GM21447 (cell line): ENCODE results near the gene UHRF2.
"Not testable (repeated sequence)": the region's sequence is repeated elsewhere in the genome, so short reads cannot be mapped to it uniquely, and the experiment has no call there.

Source experiments
- ATAC-seq: cut with Tn5 transposase; IDR thresholded peaks from one replicate; pipeline ENCODE4 v1.9.1; 2021; ENCODE audit not compliant: unreplicated experiment

Gene UHRF2

DNA sequence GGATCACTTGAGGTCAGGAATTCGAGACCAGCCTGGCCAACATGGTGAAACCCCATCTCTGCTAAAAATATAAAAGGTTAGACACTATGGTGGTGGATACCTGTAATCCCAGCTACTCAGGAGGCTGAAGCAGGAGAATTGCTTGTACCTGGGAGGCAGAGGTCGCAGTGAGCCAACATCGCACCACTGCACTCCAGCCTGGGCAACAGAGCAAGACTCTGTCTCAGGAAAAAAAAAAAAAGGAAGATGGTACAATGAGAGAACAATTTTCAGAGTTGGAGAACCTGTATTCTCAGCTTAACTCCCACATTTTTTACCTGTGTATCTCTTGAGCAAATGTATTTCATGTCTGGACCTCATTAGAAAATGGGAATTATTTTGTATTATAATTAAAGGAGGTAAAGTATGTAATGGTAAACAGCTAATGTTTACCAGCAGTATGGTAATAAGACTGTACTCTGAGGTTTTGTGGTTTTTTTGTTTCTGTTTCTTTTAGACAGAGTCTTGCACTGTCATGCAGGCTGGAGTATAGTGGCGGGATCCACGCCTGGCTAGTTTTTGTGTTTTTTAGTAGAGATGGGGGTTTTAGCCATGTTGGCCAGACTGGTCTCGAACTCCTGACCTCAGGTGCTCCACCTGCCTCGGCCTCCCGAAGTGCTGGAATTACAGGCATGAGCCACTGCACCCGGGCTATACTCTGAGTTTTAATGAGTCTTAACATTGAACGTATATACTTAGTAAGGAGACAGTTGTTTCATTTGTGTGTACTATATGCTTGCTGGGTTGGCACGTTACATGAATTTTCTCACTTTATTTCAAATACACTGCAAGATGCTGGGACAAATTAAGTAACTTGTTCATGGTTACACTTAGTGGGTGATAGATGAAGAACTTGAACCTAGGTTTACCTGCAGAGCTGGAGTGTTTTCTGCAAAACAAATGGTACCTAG is 16.2 kb downstream of the UHRF2 start:
- ATAC-seq = peak; percentile 97

DNA sequence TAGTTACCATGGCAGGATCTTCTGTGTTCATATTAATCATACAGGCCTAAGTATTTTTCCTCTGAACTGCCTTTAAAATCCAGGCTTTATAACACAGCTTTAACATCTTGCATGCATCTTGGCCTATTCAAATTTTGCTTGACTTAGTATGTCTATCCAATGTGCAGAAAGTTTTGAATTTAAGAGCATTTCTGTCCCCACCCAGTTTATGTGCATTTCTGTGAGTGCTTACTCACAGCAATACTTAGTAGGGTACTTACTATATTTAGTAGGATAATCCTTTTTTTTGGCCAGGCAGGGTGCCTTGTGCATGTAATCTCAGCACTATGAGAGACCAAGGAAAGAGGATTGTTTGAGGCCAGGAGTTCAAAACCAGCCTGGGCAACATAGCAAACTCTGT is 18.0 kb downstream of the UHRF2 start:
- no peak for ATAC-seq

DNA sequence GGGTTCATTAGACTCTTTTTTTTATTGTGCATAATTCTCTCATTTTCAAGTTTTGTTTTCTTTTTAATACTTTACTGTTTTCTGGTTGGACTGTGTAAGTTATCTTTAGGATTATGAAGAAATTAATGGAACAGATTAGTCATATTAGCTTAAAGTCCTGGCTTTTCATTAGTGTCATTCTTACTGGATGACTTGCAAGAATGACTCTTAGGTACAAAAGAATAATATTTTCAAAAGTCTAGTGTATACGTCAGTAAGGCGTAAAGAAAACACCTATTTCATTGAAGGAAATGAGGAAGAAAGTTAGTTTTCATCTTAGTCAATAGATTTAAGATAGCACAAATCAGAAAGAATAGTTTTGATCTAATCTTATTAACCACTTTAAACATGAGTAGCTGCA is 20.4 kb downstream of the UHRF2 start:
- no peak for ATAC-seq

DNA sequence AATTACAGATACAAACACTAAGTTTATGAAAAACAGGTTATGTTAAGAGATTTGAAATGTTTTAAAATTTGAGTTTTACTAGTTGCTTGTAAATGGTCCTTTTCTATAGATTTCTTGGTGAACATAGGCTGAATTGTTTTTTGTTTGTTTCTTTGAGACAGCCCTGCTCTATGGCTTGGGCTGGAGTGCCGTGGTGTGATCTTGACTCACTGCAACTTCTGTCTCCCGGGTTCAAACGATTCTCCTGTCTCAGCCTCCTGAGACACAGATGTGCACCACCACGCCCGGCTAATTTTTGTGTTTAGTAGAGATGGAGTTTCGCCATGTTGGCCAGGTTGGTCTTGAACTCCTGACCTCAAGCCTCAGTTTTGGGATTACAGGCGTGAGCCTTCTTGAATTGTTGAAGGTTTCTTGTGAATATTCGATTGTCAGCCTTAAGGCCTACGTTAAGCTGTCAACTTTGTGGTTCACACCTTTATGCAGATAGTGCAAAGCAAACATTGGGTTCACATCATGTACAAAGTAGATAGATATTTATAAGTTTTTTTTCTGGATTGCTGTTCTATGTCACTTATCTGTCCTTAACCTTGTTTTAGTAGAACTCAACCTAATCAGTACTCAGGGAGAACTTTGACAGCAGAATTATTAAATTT is 26.2 kb downstream of the UHRF2 start:
- no peak for ATAC-seq

DNA sequence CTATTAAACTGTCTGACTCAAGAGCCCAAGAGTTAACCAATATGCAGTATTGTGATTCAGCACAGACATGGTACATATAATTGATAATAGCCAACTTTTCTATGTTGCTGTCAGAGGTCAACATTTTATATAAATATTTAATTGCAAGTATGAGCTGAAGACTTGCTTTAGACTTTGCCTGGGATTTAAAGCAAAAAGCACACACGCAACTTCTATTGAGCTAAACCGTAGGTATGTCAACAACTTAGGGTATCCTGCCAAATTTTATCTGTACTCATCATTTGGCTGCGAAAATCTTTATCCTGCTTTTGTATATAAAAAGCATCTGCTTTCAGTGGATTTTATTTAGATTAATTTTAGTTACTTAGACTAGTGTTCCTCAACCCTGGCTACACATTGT is 27.4 kb downstream of the UHRF2 start:
- no peak for ATAC-seq

DNA sequence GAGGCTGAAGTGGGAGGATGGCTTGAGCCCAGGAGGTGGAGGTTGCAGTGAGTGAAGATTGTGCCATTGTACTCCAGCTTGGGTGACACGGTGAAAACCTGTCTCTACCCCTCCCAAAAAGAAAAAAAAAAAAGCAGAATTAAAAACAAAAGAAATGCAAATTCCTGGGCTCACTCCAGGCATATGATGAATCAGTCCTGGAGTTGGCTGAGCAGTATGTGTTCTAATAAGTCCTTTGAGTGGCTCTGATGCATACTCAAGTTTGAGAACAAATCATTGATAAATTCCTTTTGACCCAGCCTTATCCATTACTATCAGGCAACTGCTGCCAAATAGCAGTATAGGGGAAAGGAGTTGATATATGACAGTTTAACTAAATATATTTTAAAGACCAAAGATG is 28.3 kb downstream of the UHRF2 start:
- ATAC-seq = no peak

DNA sequence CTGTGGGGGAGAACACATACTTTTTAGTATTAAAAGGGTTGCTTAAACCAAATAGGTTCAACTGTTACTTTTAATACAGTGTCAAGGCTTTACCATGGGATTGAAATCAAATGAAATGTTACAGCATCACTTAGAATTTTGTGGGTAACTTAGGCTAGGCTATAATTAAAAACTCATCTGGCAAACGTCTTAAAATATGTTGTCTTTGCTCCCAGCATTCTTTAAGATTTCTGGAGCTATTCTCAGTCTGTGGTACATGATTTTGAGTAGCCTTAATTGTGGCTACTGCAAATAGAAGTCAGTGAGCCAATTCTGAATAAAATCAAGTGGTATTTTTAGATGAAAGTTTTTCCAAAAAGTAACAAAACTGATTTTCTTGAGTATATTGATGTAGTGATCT is 30.7 kb downstream of the UHRF2 start:
- ATAC-seq = no peak

DNA sequence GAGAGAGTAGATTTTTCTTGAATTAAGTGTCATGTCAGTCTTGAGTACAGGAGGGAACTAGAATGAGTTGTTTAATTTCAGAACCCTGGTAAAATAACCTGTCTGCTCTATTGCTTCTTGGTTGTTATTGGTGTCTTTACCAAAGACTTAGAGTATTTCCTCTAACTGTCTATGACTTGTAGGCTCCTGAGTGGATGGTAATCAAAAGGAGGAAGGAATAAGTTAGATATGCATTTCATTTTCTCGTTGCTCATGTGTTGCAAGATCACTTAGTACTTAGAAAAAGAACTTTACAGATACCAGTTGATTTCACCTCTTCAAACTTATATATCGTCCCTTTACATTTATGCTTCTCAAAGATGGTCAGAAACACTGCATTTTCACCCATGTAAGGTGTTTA is 31.1 kb downstream of the UHRF2 start:
- no peak for ATAC-seq

DNA sequence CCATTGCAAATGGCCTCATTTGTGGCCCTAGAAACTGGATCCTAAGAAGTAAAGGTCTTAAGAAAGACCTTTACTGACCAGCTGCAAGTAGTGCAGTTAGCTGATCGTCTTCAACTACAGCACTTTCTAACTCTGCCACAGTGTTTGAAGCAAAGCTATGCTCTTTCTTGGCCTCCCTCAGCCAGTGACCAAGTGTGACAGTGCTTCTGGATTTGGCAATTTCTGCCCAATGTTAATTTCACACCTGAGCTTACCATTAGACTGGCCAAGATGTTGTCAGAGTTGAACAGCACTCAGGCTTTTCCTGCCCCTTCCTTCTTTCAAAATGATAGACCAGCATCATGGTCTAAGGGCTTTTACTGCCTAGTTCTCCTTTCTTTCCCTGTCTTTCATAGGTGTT is 36.1 kb downstream of the UHRF2 start:
- no peak for ATAC-seq

DNA sequence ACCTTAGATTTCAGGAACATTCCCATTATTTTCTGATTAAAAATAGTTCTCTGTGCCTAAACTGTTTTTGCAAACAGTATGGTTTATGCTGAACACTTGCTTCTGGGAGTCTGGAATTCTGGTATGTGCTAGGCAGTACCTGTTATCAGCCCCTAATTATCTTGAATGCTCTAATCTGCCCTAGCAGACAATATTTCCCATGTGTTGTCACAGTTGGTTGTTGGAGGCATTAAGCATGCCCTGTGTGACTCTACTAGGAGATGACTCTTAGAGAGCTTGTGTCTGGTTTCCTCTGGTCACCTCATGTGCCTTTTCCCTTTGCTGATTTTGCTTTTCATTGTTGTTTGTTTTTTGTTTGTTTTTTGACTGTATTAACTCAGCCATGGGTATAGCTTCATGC is 36.6 kb downstream of the UHRF2 start:
- no peak for ATAC-seq

DNA sequence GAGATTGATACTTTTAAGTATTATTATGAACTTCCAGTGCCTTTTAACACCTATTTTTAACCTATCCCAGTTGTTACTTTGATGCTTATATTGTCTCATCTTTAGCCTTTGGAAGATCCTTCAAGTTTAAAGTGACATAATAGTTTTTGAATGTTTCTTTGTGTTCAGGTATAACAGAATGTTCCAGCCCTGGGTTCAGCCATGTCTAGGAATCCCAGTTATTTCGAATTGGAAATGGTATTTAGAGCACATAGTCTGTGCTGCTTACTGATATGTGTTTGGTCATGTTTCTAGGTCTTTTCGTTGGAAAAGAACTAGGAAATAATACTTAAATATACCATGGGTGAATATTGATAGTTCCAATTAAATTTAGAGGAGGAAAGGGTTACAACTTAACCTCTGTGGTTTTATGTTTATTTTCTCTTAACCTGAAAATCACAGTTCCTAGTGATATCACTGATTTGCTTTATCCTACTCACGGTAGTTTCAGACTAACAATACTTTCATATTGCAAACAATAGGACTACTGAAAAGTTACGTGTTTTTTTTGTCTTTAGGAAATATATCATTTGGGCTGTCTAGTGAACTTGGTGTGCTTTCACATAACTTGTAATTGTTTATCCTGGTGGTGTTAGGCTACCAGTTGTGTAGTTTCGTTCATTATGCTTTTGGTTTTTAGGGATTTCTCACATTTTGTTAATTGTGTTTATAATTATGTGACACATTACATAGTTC is 37.8 kb downstream of the UHRF2 start:
- no peak for ATAC-seq

DNA sequence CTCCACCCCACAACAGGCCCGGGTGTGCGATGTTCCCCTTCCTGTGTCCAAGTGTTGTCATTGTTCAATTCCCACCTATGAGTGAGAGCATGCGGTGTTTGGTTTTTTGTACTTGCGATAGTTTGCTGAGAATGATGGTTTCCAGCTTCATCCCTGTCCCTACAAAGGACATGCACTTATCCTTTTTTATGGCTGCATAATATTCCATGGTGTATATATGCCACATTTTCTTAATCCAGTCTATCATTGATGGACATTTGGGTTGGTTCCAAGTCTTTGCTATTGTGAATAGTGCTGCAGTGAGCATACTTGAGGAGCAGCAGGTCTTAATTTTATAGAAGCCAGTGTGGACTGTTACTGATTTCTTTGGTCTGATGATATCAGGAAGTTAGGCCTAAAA is 42.3 kb downstream of the UHRF2 start:
- ATAC-seq = not testable (repeated sequence)

DNA sequence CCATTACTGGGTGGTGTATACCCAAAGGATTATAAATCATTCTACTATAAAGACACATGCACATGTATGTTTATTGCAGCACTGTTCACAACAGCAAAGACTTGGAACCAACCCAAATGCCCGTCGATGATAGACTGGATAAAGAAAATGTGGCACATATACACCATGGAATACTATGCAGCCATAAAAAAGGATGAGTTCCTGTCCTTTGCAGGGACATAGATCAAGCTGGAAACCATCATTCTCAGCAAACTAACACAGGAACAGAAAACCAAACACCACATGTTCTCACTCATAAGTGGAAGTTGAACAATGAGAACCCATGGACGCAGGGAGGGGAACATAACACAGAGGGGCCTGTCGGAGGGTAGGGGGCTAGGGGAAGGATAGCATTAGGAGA is 45.7 kb downstream of the UHRF2 start:
- ATAC-seq = not testable (repeated sequence)

DNA sequence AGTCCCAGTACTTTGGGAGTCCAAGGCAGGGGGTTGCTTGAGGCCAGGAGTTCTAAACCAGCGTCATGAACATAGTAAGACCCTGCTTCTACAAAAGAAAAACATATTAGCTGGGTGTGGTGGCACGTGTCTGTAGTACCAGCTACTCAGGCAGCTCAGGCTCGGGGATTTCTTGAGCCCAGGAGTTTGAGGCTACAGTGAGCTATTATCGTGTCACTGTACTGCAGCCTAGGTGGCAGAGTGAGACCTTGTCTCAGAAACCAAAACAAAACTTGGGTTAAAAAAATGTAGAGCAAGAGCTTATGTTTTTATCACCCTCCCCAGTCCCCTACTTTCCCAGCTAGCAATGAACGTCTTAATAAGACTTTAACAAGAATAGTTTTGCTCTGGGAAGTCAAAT is 46.7 kb downstream of the UHRF2 start:
- ATAC-seq = no peak

DNA sequence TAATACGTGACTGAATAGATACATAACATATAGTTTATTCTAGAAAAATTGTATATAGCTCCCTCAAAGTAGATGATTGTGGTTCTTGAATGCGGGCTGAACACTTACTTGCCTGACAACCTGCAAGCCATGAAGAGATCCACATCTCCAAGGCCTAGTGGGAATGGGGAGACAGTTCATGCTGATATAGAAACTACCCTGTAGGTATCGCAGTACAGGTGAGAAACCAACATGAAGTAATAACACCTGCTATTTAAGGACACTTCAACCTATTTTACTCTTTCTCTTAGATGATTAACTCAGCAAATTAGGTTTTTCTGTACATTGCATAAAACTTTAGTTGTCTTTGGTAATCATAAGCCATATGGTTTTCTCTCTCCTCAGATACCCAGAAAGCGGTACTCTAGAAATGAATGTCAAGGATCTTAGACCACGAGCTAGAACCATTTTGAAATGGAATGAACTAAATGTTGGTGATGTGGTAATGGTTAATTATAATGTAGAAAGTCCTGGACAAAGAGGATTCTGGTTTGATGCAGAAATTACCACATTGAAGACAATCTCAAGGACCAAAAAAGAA is 47.3 kb downstream of the UHRF2 start:
- no peak for ATAC-seq

DNA sequence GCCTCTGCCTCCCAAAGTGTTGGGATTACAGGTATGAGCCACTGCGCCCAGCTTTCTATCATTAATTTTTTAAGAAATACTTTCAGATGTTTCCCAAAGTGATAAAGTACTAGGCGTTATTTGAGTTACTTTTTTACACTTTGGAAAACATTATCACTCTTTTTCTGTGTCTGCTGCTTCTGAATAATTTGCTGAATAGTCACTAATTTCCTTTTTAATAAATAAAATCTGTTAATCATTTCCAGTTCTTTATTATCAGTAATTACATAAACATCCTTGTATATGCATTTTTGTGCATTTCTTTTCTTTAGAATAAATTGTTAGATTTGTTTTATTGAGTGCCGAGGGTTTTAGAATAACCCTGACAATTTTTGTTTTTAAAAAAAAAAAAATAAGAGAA is 48.6 kb downstream of the UHRF2 start:
- ATAC-seq = no peak

DNA sequence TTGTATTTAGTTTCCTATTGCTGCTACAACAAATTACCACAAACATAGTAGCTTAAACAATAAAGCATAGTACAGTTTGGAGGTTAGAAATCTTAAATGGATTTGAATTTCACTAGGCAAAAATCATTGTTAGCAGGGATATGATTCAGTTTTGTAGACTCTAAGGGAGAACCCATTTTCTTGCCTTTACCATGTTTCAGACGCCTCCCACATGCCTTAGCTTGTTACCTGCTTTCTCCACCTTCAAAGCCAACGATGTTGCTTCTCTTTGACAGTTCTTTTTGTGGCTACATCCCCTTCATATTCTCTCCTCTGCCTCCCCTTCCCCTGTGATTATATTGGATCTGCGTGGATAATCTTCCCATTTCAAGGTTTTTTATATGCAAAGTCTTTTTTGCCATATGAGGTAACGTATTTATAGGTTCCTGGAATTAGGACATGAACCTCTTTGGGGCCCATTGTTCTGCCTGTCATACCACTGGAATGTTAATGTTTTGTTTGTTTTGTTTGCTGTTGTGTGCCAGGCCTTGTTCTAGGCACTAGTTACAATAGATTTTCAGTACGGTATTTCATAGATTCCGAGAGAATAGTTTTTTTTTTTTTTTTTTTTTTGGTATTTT is 54.1 kb downstream of the UHRF2 start:
- no peak for ATAC-seq

DNA sequence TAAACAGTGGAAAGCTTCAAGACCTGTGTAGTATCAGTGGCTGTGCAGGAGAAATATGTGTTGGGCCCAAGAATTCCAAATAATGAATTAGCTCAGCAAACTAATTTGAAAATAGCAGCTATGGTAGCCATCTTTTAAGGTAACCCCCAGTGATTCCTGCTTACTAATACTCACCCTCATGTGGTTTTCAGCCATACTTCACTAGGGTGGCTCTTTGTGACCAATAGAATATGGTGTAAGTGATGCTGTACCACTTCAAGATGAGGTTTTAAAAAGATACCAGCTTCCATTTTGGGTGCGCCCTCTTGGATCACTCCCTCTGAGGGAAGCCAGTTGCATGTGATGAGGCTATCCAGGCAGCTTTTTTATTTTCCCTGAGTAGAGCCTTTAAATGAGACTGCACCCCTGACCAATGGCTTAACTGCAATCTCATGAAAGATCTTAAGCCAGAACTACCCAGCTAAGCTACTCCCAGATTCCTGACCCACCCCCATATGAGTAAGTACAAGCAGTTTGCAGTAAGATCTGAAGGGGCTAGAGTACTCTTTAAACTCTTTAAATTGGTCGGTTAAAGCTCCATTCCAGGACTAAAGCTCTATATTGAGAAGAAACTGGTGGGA is 58.3 kb downstream of the UHRF2 start:
- no peak for ATAC-seq

DNA sequence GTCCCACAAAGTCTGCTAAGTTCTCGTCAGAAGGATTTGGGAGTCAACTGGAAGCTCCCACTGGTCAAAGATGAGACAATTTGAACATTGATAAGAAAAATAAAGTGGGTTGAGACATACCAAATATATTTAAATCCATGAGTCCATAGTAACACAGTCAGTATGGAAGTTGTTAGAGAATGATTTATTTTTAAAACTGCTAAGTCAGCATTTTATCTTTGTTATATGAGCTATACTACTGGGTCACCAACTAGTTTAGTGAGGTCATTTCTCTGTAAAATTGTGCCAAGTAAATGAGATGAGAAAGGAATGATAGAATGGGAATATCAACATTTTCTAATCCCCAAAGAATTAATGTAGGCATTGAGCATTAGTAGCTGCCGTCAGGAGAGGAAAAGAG is 60.2 kb downstream of the UHRF2 start:
- ATAC-seq = no peak

DNA sequence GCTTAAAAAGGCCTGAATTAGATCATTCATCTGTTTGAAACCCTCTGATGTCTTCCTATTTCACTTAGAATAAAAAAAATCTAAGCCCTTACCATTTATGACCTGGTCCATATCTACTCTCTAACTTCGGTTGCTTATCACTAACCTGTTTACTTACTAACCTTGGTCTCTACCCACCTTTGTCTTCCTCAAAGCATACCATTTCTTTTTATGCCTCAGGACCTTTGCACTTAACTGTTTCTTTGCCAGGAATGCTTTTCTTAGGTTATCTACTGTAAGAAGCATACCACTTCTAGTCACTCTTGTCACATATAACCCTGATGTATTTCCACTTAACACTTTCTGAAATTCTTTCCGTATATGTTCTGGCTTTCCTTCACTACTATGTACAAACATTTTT is 67.0 kb downstream of the UHRF2 start:
- no peak for ATAC-seq

DNA sequence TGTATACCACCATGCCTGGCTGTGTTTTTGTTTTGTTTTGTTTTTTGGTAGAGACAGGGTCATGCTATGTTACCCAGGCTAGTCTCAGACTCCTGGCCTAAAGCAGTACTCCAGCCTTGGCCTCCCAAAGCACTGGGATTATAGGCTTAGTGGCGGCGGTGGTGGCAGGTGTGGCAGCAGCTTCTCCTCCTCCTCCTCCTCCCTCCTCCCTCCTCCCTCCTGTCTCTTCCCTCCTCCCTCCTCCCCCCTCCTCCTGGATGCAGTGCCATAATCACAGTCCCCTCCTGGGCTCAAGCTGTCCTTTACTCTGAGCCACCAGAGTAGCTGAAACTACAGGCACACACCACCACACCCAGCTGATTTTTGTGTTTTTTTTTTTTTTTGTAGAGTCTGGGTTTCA is 71.2 kb downstream of the UHRF2 start:
- ATAC-seq = no peak
